CD4-positive, alpha-beta T cell treated with Interleukin-2 at 100 ng/mL for 4 hours (primary cell): ENCODE results near the gene EYS.
"Not testable (repeated sequence)": the region's sequence is repeated elsewhere in the genome, so short reads cannot be mapped to it uniquely, and the experiment has no call there.

ENCODE experiments used
- DNase-seq: peaks from one replicate; pipeline ENCODE4 v3.0.0-alpha.2; 2020; ENCODE audit warnings: low spot score

EYS gene

GRCh38 chr6:65633501-65633900 is 73.5 kb downstream of the EYS start:
- DNase-seq, result no peak

GRCh38 chr6:65631711-65632110 is 75.3 kb downstream of the EYS start:
- DNase-seq, result no peak

- not testable (repeated sequence) for DNase-seq
These were observed 79.5 kb downstream of the EYS start for GRCh38 chr6:65627434-65627999.

GRCh38 chr6:65627015-65627414 is 80.0 kb downstream of the EYS start:
- DNase-seq, result no peak

- DNase-seq, result no peak
These were observed 83.5 kb downstream of the EYS start for GRCh38 chr6:65623566-65623965.

GRCh38 chr6:65610746-65611145 is 96.3 kb downstream of the EYS start:
- no peak for DNase-seq

GRCh38 chr6:65595540-65595939 is 111.5 kb downstream of the EYS start:
- no peak for DNase-seq

- DNase-seq, result no peak
These were observed 136.7 kb downstream of the EYS start for GRCh38 chr6:65570340-65570739.

- no peak for DNase-seq
These were observed 137.5 kb downstream of the EYS start for GRCh38 chr6:65569505-65569904.

- not testable (repeated sequence) for DNase-seq
These were observed 138.0 kb downstream of the EYS start for GRCh38 chr6:65569056-65569455.

GRCh38 chr6:65566117-65566516 is 140.9 kb downstream of the EYS start:
- no peak for DNase-seq

GRCh38 chr6:65558071-65558470 is 149.0 kb downstream of the EYS start:
- no peak for DNase-seq

- no peak for DNase-seq
These were observed 149.8 kb downstream of the EYS start for GRCh38 chr6:65557224-65557623.

- no peak for DNase-seq
These were observed 160.1 kb downstream of the EYS start for GRCh38 chr6:65546894-65547293.

- no peak for DNase-seq
These were observed 161.1 kb downstream of the EYS start for GRCh38 chr6:65545920-65546319.

GRCh38 chr6:65538644-65539043 is 168.4 kb downstream of the EYS start:
- DNase-seq, result no peak

- no peak for DNase-seq
These were observed 169.4 kb downstream of the EYS start for GRCh38 chr6:65537600-65537999.

- no peak for DNase-seq
These were observed 175.5 kb downstream of the EYS start for GRCh38 chr6:65531533-65531932.

GRCh38 chr6:65524232-65524631 is 182.8 kb downstream of the EYS start:
- no peak for DNase-seq

GRCh38 chr6:65505736-65506135 is 201.3 kb downstream of the EYS start:
- no peak for DNase-seq

- DNase-seq, result no peak
These were observed 206.0 kb downstream of the EYS start for GRCh38 chr6:65501045-65501444.

GRCh38 chr6:65483652-65484051 is 223.4 kb downstream of the EYS start:
- not testable (repeated sequence) for DNase-seq

- no peak for DNase-seq
These were observed 237.4 kb downstream of the EYS start for GRCh38 chr6:65469650-65470049.

- no peak for DNase-seq
These were observed 238.7 kb downstream of the EYS start for GRCh38 chr6:65468307-65468706.

GRCh38 chr6:65461121-65461520 is 245.9 kb downstream of the EYS start:
- DNase-seq, result no peak
